HG03175 (cell line): ENCODE results near the gene KRT6B.
"Not testable (repeated sequence)": the region's sequence is repeated elsewhere in the genome, so short reads cannot be mapped to it uniquely, and the experiment has no call there.

ENCODE experiments used
- ATAC-seq: cut with Tn5 transposase; IDR thresholded peaks from one replicate; pipeline ENCODE4 v1.9.1; 2021; ENCODE audit warnings: mild to moderate bottlenecking, moderate library complexity; ENCODE audit not compliant: unreplicated experiment

KRT6B gene

DNA sequence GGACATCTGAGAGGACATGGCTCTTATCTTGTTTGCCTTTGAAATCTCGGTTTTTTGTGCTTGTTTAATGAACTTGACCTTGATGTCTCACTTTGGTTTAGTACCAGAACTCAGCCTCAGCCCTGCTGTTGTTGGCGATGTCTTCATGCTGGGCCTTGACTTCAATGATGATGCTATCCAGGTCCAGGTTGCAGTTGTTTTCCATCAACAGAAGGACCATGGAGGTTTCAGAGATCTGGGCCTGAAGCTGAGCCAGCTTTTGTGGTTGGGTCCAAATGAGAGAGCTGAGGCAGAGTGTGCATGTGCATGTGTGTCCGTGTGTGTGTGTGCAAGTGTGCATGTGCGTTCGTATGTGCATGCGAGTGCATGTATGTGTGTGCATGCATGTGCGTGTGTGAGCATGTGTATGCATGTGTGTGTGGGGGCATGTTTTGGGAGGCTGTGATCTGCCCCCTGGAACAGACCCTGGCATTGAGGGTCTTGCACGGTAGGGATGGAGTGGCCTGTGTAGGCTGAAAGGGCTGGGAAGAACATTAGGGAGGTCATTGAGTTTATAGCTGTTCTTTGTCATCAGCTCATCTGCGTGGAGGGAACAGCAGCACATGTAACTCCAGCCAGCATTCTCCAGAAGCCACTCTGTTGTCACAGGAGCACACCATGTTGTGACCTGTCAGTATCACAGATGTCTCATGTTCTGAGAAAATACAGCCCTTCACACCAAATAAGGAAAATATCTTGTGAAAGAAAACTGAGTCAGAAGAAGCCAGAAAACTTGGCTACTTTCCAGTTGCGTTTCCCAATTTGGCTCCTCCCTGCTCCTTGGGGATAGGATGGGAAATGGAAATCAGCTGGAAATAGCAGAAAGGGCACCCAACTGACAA lies 35.8 kb downstream of the KRT6B start:
- ATAC-seq: no peak

DNA sequence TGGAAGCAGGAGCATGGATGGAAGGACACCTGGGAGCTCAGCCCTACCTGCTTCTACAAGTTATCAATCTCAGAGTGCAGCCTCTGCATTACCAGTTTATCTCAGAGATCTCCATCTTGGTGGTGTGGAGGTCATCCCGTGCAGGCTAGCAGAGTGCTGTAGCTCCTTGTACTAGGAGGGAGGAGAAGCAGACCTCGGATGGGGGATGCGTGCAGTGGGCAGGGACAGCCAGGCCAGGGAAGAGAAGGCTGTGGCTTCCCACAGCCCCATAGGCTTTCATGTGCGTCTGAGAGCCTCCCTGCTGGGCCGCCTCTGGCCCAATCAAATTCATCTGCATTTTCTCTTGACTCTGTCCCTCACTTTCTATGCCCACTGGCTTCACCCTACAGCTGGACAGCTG lies 37.0 kb downstream of the KRT6B start:
- no peak for ATAC-seq

DNA sequence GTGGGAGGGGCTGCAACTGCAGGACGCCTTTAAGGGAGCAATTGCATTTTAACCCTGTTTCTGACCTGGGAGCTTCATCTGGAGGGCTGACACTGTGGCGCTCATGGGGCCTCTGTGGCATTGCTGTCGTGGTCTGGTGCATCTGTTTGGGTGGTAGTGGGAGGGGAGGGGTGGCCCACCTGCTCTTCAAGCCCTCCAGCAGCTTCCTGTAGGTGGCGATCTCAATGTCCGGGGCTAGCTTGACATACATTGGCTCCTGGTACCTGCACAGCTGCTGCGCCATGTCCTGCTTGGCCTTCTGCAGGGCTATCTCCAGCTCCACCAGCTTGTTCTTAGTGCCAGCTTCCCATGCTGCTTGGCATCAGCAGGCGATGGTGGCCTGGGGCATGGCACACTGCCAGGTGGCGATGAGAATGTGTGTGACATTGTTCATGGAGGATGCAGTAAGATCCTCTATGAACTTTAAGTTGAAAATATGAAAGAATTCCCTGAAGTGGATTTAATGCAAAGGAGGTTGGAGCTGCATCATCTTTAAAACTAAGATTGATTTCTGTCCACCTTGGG lies 38.1 kb downstream of the KRT6B start:
- ATAC-seq: no peak

DNA sequence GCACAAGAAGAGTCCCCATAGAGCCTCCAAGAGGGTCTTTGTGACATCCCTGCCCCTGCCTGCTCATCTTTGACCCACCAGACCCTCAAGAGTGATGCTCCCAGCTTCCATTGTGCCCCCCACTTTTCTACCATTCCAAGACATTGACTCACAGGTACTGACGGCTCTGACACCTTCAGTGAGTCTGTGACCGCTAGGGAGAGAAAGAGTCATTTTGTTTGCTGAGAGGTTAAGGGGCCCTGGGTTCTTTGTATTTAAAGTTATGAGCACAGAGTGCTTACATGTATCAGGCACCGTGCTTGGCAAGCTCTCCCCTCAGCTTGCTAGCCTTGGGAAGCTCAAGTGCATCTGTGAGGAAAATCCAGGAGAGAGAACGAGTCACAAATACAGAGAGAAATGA lies 38.7 kb downstream of the KRT6B start:
- no peak for ATAC-seq

DNA sequence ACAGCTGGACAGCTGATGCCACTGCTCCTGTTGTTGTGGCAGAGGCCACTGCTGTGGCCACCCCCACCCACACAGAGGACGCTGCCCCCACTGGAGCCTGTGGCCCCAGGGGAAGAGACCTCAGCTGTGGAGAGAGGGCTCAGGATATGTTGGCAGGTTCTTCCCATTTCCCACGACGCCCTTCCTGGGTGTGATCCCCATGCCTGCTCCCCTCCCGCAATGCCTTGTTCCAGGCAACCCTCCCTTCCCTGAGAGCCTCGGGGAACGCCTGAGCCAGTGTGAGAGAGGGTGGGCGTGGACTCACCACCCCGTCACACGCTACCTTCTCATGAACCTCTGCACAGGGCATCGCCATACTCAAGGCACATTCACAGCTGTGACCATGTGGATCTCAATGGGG lies 40.1 kb downstream of the KRT6B start:
- ATAC-seq: no peak

DNA sequence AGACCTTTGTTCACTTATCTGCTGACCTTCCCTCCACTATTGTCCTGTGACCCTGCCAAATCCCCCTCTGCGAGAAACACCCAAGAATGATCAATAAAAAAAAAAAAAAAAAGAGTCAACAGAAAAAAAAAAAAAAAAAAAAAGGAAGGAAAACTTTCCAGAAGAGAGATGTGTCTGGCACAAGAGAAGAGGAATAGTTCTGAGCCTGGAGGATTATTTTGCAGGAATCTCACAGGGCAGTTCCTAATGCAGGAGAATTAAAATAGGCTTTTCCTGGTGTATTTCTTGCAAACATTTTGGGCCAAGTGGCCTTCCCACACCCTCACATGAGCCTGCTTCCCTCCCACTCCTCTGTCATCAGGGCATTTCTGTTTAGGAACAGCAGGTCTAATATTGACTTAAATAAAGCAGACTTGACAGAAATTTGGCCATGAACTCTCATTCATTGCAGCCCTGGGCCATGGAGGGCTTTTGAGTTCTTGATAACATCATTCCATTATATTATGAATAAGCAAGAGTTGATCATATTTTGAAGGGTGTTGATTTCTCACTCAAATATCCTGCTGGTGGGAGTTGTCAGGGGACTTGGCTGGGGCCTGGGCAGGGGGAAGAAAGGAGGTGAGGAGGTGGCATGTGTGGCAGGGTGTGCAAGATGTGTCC lies 41.2 kb downstream of the KRT6B start:
- not testable (repeated sequence) for ATAC-seq

DNA sequence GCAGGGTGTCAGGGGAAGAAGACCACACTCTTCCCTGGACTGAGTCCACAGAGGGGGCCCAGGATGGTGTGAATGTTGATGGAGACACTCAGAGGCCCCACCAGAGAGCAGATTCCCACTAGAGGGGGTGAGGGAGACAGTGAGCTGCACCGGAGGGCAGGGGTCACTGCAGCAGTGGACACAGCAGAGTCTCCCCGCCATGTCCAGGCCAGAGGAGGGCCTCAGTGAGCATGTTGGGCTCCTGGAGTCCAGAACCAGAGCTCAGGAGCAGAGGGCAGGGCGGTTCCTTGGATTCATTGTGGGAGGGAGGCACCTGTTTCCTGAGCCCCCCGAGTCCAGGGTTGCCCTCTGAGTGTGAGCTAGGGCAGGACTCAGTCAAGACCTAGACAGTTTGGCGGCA lies 44.0 kb downstream of the KRT6B start:
- ATAC-seq: no peak

DNA sequence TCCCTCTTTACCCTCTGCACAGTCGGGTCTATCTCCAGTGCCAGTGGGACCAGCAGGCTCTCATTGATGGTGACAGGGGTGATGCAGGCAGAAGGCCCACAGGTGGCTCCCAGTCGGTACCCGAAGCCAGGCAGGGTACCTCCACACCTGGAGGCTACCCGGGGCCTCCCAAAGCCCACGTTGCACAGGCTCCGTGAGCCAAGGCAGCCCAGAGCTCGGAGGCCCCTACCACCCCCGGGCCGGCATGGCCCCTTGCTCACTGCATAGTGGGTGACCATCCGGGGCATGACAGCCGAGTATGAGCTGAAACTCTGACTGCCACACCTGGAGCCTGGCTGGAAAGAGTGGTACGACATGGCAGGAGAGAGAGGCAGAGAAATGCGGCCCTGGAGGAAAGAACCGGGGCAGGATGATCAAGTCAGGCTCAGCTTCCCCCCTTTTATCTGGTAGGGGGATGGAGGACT lies 46.0 kb downstream of the KRT6B start, which contains the start of gene KRT82:
TSS of gene KRT82 (minus strand) at position 414 of the 464 bp plus-strand sequence. CDS start at position 356, 58 bp downstream.
- no peak for ATAC-seq

DNA sequence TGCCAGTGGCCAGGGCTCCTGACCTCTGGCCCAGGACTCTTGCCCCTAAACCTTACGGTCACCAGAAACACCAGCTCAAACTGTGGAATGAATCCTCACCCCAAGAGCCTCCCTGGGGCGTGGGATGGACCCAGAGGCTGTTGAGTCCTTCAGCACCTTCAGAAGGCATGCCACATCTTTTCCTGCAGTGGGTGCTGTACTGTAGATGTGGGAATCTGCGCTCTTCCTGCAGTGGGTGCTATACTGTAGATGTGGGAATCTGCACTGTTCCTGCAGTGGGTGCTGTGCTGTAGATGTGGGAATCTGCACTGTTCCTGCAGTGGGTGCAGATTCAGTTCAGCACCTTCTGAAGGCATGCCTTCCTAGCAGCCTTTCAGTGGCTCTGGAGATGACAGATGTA lies 47.0 kb downstream of the KRT6B start:
- no peak for ATAC-seq

DNA sequence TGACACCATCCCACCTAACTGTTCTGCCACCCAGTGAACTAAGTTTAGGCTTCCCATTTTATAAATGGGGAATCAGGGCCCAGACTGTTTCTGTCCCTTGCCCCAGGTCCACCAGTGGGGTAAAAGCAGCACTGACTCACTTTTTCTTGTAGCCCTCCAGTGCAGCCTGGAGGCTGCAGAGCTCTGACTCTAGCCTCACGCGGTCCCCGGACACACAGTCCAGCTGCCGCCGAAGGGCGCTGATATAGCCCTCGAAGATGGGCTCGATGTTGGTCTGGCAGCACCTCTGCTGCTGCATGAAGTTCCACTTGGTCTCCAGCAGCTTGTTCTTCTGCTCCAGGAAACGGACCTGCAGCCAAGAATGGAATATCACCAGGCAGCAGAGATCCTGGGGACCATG lies 48.4 kb downstream of the KRT6B start:
- ATAC-seq: no peak

DNA sequence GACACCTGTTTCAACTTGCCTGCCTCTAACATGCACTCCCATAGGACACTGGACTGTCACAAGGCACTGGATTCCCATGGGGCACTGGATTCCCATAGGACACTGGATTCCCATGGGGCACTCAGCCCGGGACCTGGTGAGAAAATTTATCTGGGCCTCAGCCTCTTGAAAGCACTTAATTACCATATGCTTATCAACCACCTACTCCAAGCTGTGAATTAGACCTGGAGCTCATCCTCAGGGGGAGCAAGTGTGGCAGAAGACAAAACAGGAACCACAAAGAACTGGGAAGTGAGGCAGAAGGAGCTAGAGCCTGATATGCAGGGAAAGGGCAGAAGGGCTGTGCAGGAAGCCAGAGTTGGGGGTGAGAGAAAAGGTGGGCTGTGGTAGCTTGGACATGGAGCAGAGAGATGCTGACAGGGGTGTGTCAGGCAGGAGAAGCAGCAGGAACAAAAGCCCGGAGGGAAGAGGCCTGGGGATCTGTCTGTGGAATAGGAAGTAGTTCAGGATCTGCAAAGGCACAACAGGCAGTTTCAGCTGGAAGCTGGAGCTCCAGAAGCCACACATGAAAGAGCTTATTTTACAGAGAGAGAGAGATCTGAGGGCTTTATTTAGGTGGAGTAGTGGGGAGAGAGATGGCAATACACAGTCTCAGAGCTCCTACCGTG lies 48.9 kb downstream of the KRT6B start:
- no peak for ATAC-seq

DNA sequence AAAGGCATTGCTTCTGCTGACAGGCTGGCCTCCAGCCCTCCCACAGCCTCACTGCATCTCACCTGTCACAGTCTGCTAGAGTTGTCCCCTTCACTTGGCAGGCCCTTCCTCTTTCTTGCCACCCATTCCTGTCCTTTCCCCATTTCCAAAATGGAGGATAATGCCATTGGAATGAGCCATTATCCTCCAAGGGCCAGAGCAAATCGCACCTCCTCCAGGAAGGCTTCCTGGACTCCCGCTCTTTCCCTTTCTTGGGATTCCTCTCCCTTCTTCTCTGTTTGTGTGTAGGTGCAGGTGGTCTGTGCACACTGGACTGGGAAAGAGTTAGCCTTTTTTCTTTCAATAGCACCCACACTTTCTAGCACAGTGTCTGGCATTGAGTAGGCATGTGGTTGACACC lies 49.6 kb downstream of the KRT6B start:
- no peak for ATAC-seq

DNA sequence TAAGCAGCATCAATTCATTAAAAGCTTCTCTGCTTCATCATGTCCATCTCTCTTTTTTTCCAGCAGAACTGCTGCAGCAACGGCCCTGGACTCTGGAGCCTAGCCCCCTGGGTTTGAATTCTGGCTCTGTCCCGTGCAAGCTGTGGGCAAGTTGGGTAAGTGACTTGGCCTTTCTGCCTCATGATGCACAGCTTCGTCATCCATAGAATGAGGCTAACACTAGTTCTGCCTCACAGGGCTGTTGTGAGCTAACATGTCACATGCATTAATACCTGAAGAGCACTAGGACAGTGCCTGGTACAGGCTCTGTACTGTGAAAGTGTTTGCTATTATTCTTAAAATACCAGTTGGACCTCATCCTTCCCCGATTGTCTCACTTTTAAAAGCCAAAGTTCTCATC lies 50.0 kb downstream of the KRT6B start:
- ATAC-seq: no peak

DNA sequence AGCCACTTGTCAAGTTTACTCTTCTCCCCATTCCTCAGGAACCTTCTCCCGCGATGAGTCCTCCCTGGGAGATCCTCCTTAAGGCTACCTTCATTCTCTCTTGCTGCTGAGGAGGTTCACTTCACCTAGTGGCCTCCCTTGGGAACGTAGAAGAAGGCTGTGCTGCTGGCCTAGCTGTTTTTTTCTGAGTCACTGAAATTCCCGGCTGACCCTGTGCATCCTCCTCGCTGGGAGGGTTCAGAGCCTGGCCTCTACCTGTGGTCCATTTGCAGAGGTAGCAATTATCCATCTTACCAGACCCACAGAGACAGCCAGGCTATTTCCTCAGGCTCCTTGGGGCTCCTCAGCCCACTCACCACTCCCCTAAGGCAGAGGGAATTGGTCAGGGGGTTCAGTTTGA lies 50.4 kb downstream of the KRT6B start:
- no peak for ATAC-seq

DNA sequence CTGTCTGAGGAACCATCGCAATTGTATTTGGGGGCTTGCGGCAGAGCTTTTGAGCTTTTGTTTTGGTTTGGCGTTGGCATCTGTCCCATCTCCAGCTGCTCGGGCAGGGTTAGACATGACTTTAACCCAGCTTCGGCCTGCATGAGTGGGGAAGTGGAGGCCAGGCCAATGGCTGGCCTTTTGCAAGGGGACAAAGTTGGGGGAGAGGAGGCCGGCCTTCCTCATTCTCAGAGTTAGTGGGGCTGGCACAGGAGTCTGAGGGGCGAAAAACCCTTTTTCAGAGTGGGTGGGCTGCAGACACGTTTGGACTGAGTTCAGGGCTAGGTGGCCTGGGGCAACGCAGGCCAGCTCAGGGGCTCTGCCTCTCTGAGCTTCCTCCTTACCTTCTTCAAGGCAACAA lies 51.0 kb downstream of the KRT6B start:
- no peak for ATAC-seq

DNA sequence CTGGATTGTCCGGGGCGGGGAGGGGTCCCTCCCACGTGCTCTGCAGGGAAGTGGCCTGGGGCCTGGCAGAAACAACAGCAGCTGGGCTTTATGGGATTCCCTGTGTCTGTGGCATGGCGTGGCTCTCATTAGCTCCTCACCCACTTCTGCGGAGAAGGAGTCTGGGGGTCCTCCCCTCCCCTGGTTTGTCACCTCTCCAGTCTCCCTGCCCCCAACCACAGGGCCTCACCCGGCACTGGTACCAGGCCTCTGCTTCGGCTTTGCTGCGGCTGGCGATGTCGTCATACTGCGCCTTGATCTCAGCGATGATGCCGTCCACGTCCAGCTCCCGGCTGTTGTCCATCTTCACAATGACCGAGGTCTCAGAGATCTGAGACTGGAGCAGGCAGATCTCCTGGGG lies 52.2 kb downstream of the KRT6B start:
- ATAC-seq: no peak

DNA sequence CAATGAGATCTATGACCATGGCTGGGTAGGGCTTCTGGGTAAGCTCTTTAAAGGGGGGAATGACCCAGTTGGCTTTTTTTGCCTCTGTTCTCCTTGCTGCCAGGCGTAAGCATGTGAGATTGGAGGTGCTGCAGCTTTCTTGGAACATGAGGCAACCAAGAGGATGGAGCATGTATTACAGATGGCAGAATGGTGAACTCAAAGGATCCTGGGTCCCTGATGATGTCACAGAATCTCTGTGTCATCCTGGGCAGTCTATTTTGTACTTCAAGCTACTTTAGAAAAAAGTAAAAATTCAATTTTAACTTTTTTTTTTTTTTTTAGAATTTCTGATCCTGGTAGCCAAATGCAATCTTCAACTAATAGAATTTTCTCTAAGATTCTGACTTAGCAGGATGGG lies 53.8 kb downstream of the KRT6B start:
- ATAC-seq: no peak

DNA sequence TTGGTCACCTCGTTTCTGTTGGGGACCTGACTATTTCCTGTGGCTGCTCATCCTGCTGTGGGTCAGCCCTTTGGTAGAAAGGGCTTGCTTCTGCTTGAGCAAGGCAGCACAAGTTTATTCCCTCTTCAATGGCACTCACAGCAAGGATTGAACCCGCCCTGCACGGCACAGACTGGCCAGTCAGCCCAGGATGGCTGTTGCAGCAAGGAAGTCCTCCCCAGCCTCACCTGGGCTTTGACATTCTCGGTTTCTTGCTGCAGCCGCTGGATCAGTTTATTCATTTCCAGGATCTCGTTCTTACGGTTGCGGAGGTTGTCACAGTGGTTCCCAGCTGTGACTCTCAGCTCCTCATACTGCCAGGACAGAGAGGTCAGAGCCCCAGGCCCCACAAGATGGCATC lies 55.3 kb downstream of the KRT6B start:
- no peak for ATAC-seq
